C4-2B (cell line): ENCODE measurements around the gene STX8.

Experiments
- ZFX ChIP-seq: fragments of 450-650 bp; IDR thresholded peaks from 2 replicates; pipeline ENCODE4 v1.6.1; 2017
- TF ChIP-seq, protein P1 (sequence below): fragments of 450-650 bp; conservative IDR thresholded peaks from 2 replicates; pipeline ENCODE4 v1.5.1; 2017; ENCODE audit warnings: mild to moderate bottlenecking

- TF ChIP-seq, protein P1, sequence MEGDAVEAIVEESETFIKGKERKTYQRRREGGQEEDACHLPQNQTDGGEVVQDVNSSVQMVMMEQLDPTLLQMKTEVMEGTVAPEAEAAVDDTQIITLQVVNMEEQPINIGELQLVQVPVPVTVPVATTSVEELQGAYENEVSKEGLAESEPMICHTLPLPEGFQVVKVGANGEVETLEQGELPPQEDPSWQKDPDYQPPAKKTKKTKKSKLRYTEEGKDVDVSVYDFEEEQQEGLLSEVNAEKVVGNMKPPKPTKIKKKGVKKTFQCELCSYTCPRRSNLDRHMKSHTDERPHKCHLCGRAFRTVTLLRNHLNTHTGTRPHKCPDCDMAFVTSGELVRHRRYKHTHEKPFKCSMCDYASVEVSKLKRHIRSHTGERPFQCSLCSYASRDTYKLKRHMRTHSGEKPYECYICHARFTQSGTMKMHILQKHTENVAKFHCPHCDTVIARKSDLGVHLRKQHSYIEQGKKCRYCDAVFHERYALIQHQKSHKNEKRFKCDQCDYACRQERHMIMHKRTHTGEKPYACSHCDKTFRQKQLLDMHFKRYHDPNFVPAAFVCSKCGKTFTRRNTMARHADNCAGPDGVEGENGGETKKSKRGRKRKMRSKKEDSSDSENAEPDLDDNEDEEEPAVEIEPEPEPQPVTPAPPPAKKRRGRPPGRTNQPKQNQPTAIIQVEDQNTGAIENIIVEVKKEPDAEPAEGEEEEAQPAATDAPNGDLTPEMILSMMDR: no peak
- TF ChIP-seq ZFX: no peak
Measured at GRCh38 chr17:9533441-9533840, 42.2 kb downstream of the STX8 start.
